GM21737 (cell line): ENCODE results near the gene UGT2B7.

Experiments used
- ATAC-seq: cut with Tn5 transposase; IDR thresholded peaks from one replicate; pipeline ENCODE4 v1.9.1; 2021; ENCODE audit warnings: mild to moderate bottlenecking, moderate library complexity; ENCODE audit not compliant: unreplicated experiment

The UGT2B7 gene

DNA sequence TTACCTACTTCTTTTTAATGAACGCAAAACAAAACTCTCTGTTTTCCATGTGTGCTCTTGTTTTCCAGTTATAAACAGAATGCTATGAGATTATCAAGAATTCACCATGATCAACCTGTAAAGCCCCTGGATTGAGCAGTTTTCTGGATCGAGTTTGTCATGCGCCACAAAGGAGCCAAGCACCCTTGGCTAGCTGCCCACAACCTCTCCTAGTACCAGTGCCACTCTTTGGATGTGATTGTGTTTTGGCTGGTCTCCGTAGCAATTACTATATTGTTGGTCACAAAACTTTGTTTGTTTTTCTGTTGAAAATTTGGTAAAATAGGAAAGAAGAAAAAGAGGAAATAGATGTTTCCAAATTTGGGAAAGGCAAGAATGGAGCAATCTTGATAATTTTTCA is 51.1 kb downstream of the UGT2B7 start:
- ATAC-seq, result no peak

- ATAC-seq, result no peak
Observed at GRCh38 chr4:69154021-69154420, 57.7 kb downstream of the UGT2B7 start.

DNA sequence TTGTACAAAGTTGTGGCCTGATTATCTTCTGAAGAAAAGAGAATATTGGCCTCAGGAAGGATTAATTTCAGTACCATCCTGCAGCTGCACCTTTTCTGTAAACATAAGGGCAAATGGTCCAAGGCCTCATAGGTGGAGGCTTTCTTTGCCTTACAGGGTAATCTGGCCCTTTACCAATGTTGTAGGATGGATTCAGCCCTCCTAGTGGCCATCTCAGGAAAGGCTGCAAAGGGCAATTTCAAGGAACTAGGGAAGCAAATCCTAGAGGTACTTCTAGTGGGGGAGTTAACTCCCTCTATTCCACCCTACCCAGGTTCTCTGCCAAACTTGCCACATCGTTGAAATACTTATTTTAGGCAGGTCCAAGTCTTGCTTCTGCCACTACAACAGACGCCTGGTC is 60.6 kb downstream of the UGT2B7 start:
- no peak for ATAC-seq
